GM12875 (cell line): Measurements from ENCODE around the gene GALNT13.
"Not testable (repeated sequence)": the region's sequence is repeated elsewhere in the genome, so short reads cannot be mapped to it uniquely, and the experiment has no call there.

Experiments
- H3K4me3 ChIP-seq: one replicate; pipeline ENCODE4 v1.5.1; 2011; ENCODE audit warnings: low read depth, low read length, control low read depth
- TF ChIP-seq, protein P1 (sequence below): IDR thresholded peaks from 2 replicates; pipeline ENCODE4 v1.5.1; 2011; ENCODE audit warnings: low read depth, mild to moderate bottlenecking, control low read depth, inconsistent platforms, low read length, moderate library complexity, borderline replicate concordance; ENCODE audit not compliant: insufficient read depth

Gene GALNT13

DNA sequence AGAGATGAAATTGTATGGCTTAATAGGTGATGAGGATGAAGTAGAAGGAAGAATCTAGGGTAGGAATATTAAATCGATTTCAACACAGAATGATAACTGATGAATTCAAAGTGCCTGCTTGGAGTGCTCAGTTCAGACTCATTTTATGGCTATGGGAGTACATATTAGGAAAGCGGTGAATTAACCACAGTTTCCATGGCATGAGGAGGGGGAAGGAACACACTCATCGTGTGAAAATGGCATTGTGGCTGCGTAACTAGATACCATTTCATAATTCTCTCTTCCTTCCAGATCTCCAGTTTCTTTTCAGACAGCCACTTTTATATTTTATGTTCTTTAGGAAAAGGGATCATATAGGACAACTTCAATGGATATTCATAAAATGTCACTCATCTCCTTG, 594.5 kb downstream of the GALNT13 start:
- no peak overlapping the region for H3K4me3 ChIP-seq
- TF ChIP-seq, protein P1, sequence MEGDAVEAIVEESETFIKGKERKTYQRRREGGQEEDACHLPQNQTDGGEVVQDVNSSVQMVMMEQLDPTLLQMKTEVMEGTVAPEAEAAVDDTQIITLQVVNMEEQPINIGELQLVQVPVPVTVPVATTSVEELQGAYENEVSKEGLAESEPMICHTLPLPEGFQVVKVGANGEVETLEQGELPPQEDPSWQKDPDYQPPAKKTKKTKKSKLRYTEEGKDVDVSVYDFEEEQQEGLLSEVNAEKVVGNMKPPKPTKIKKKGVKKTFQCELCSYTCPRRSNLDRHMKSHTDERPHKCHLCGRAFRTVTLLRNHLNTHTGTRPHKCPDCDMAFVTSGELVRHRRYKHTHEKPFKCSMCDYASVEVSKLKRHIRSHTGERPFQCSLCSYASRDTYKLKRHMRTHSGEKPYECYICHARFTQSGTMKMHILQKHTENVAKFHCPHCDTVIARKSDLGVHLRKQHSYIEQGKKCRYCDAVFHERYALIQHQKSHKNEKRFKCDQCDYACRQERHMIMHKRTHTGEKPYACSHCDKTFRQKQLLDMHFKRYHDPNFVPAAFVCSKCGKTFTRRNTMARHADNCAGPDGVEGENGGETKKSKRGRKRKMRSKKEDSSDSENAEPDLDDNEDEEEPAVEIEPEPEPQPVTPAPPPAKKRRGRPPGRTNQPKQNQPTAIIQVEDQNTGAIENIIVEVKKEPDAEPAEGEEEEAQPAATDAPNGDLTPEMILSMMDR, result no peak

DNA sequence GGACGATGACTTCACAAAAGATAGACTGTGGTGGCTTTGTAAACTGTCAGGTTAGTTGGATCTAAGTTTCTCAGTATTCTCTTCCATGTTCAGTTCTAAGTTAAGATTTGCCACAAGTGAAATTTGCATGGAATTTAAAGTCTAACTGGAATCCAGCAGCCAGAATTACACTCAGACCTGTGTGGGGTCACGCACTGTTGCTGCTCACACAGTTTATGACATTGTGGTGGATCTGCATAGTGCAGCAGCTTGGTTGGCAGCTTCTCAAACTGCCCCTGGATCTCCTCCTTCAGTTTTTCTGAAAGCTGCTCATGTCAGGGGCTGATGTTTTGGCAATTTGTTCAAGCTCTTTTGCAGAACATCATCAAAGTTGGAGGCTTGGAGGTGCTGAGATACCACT, 598.7 kb downstream of the GALNT13 start:
- TF ChIP-seq, protein P1, result no peak
- H3K4me3 ChIP-seq, result no peak overlapping the region

DNA sequence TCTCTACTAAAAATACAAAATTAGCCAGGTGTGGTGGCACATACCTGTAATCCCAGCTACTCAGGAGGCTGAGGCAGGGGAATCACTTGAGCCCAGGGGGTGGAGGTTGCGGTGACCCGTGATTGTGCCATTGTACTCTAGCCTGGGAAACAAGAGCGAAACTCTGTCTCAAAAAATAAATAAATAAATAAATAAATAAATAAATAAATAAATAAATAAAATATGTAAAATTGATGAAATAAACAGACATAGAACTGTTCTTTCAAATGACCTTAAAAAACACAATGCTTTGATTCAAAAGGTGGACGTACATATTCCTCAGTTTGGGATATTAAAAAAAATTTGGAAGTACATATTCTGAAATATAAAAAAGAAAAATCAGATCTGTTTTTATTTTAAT, 599.8 kb downstream of the GALNT13 start:
- not testable (repeated sequence) for H3K4me3 ChIP-seq

DNA sequence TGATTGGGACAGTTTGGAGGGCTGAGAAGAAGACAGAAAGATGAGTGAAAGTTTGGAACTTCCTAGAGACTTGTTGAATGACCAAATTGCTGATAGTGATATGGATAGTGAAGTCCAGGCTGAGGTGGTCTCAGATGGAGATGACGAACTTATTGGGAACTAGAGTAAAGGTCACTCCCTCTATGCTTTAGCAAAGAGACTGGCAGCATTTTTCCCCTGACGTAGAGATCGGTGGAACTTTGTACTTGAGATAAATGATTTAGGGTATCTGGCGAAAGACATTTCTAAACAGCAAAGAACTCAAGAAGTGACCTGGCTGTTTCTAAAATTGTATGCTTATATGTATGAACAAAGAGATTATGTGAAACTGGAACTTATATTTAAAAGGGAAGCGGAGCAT, 605.6 kb downstream of the GALNT13 start:
- TF ChIP-seq, protein P1, result no peak
- no peak overlapping the region for H3K4me3 ChIP-seq

DNA sequence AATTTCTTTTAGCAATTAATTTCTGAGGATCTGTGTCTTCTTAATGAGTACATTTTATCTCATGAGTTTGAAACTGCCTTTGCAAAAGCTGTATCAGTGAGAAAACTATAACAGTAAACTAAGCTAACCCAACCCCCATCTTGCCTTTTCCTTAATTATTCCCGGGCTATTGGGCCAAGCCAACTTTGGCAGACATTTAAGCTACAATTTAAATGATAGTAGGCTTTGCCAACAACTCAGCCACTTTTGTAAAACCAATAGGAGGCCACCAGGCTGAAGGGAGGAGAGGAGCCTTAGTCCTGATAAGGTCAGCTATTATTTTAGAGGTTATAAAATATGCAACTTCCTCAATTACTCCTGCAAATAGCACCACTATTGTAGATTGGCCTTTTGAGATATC, 608.8 kb downstream of the GALNT13 start:
- TF ChIP-seq, protein P1, result no peak
- H3K4me3 ChIP-seq, result no peak overlapping the region

DNA sequence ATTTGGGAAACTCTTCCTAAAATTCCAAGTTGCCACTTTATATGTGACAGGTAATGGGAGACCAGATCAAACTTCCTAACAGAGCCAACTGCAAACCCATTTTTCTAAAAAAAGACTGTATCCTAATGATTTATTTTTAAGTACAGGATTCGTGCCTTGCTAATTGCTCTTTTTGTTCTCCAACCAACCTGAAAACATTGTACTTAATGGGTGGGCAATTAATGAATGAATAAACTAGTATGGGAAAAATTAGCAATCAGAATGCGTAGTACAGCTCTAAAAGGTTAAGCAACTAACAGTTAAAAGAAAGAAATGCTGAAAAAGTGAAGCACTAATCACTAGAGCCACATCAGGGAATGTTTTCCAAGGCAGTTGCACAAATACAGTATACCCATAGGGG, 609.6 kb downstream of the GALNT13 start:
- no peak overlapping the region for H3K4me3 ChIP-seq
- TF ChIP-seq, protein P1, result no peak

DNA sequence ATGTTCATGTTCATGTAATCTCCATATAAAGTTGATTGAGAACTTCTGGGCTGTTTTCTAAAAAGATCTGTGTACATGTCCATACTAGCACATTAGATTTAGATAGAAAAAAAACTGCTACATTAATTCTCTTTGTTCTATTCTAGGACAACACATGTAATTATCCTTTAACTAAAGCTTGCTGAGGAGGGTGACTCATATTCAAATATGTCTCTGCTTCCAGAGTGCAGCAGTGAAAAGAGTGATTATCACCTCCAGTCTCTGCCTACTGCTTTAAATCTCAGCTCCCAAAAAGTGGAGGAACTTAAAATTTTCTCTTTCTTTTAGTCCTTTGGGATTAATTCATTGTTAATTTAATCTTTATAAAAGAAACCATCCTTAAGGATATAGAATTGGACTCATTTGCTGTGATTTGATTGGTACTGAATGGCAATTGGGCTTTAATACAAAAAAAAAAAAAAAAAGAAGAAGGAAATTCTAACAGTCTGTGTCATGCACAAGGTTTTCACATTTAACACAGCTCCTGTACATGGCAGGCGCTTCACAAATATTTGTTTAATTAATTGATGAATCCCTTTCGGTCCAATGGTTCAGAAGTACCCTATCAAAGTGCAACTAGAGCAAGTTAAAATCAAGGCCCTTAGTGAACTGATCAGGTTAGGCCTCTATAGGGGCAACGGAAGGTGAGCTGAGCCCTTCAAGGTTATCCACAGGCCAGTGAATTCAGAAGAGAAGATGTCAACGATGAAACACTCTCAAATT, 612.8 kb downstream of the GALNT13 start:
- TF ChIP-seq, protein P1, result no peak
- H3K4me3 ChIP-seq, result no peak overlapping the region
